GM23248 (cell line): Measurements from ENCODE around the gene EYA3. TPM values are rescaled to one million over a fixed set of nuclear protein-coding genes. Genes with fewer than 3 reads are reported as not detected.

Experiments used
- DNase-seq: peaks from one replicate; pipeline ENCODE4 v3.0.0-alpha.2; 2015
- H2AFZ ChIP-seq: fragments of 200-600 bp; sonication (generic); 2 replicates; pipeline ENCODE4 v1.6.1; 2016; ENCODE audit warnings: antibody characterized with exemption
- H3F3A ChIP-seq: fragments of 200-600 bp; sonication (generic); 2 replicates; pipeline ENCODE4 v1.6.1; 2016; ENCODE audit warnings: mild to moderate bottlenecking, antibody characterized with exemption, mixed run types; ENCODE audit not compliant: insufficient read depth
- H3K27ac ChIP-seq: fragments of 200-600 bp; sonication (generic); 2 replicates; pipeline ENCODE4 v1.5.1; 2016; ENCODE audit warnings: mild to moderate bottlenecking
- H3K27me3 ChIP-seq: fragments of 200-600 bp; sonication (generic); replicated peaks from 2 replicates; pipeline ENCODE4 v1.6.1; 2016; ENCODE audit warnings: mild to moderate bottlenecking; ENCODE audit not compliant: insufficient read depth
- H3K36me3 ChIP-seq: fragments of 200-600 bp; sonication (generic); 2 replicates; pipeline ENCODE4 v1.6.1; 2016; ENCODE audit warnings: low read depth, mild to moderate bottlenecking
- H3K4me1 ChIP-seq: fragments of 200-600 bp; sonication (generic); 2 replicates; pipeline ENCODE4 v1.6.1; 2016; ENCODE audit warnings: mild to moderate bottlenecking; ENCODE audit not compliant: insufficient read depth
- H3K4me2 ChIP-seq: fragments of 200-600 bp; sonication (generic); one replicate; pipeline ENCODE4 v1.6.1; 2016; ENCODE audit warnings: mild to moderate bottlenecking; ENCODE audit not compliant: unreplicated experiment
- H3K4me3 ChIP-seq: fragments of 200-600 bp; sonication (generic); 2 replicates; pipeline ENCODE4 v1.5.1; 2016; ENCODE audit warnings: mild to moderate bottlenecking
- H3K79me2 ChIP-seq: fragments of 200-600 bp; sonication (generic); 2 replicates; pipeline ENCODE4 v1.6.1; 2016; ENCODE audit warnings: mild to moderate bottlenecking; ENCODE audit not compliant: insufficient read depth
- H3K9ac ChIP-seq: fragments of 200-600 bp; sonication (generic); 2 replicates; pipeline ENCODE4 v1.6.1; 2016; ENCODE audit warnings: mild to moderate bottlenecking
- H3K9me2 ChIP-seq: fragments of 200-600 bp; sonication (generic); 2 replicates; pipeline ENCODE4 v1.6.1; 2016; ENCODE audit warnings: mixed run types, mild to moderate bottlenecking, moderate library complexity; ENCODE audit not compliant: insufficient read depth
- H3K9me3 ChIP-seq: fragments of 200-600 bp; sonication (generic); one replicate; pipeline ENCODE4 v1.6.1; 2017; ENCODE audit warnings: low read depth
- H4K20me1 ChIP-seq: fragments of 200-600 bp; sonication (generic); 2 replicates; pipeline ENCODE4 v1.6.0; 2016; ENCODE audit not compliant: insufficient read depth
- EZH2 ChIP-seq: fragments of 200-600 bp; sonication (generic); IDR thresholded peaks from 2 replicates; pipeline ENCODE4 v1.6.1; 2018; ENCODE audit warnings: antibody characterized with exemption, mild to moderate bottlenecking; ENCODE audit not compliant: insufficient read depth, poor library complexity, severe bottlenecking
- EZH2phosphoT487 ChIP-seq: fragments of 200-600 bp; sonication (generic); IDR thresholded peaks from 2 replicates; pipeline ENCODE4 v1.6.1; 2018; ENCODE audit warnings: antibody characterized with exemption, moderate library complexity, mild to moderate bottlenecking, low read depth; ENCODE audit not compliant: insufficient read depth
- WGBS, 2 experiments: methylation state at CpG; one replicate each; pipeline ENCODE4 v1.1.6; 2015 to 2017; ENCODE audit warnings: low lambda C conversion rate in 2 of 2, low coverage in 1 of 2; ENCODE audit errors: missing lambda C conversion rate in 2 of 2; 5-methylcytosine and 5-hydroxymethylcytosine counted together
- in situ Hi-C: fragments of 300-500 bp; cut with MboI; formaldehyde crosslinking; loops from 2 replicates; pipeline ENCODE4 v1.15.0; 2020
- polyA plus RNA-seq: library from polyadenylated mRNA; unstranded; fragments of >200 nt; fragmentation: Nextera tagmentation; extraction: Ambion mirVana; gene quantifications from 2 replicates; pipeline ENCODE4 v1.2.1, GENCODE V29; 2016
- total RNA-seq: library from RNA; depleted of rRNA; stranded (reverse); fragments of >200 nt; shearing (Covaris generic); gene quantifications from 2 replicates; pipeline ENCODE4 v1.2.3, GENCODE V29; 2014

Gene EYA3
- total and polyA plus RNA-seq, 2 experiments from 2014 or later, result 9.1 to 16.9 TPM

- Histone ChIP-seq H4K20me1 (no peaks in the 10 kb centered on the region), H3K9me3 (no peaks in the 10 kb centered on the region), H3K4me2 (no peak overlapping the region), H3K27me3 (no peaks in the 10 kb centered on the region), H3K4me3 (no peak overlapping the region), H3K9ac (no peak overlapping the region), H3K36me3 (no peaks in the 10 kb centered on the region), H3K27ac (no peak overlapping the region), H3K9me2 (no peaks in the 10 kb centered on the region), H3K4me1 (peaks cover 9% of the 10 kb centered on the region), H3K79me2 (no peaks in the 10 kb centered on the region), H3F3A (no peaks in the 10 kb centered on the region; the same call in 1 of the 2 replicates), H2AFZ (peak overlapping the region; percentile 39; the same call in 1 of the 2 replicates)
- DNase-seq, result peak; percentile 90
- WGBS, 2 experiments, result 0 to 6% methylated on average over 1 of the region's 1 CpG
- TF ChIP-seq EZH2phosphoT487 (no peak), EZH2 (no peak)
- in situ Hi-C loops, result no loop called here
Measured at GRCh38 chr1:28129150-28129549, 40.7 kb upstream of the EYA3 start.

GRCh38 chr1:28127617-28128257, 39.3 kb upstream of the EYA3 start:
- Histone ChIP-seq H2AFZ (no peak overlapping the region), H4K20me1 (no peaks in the 10 kb centered on the region), H3K36me3 (no peaks in the 10 kb centered on the region), H3K4me3 (no peak overlapping the region), H3F3A (peaks cover 7% of the 10 kb centered on the region), H3K9me2 (no peaks in the 10 kb centered on the region), H3K27ac (no peak overlapping the region), H3K27me3 (no peaks in the 10 kb centered on the region), H3K79me2 (no peaks in the 10 kb centered on the region), H3K4me2 (no peak overlapping the region), H3K9me3 (no peaks in the 10 kb centered on the region), H3K9ac (no peak overlapping the region), H3K4me1 (peaks cover 23% of the 10 kb centered on the region)
- 72% methylated on average over 3 of the region's 3 CpGs for WGBS, 2 experiments
- no peak for TF ChIP-seq EZH2phosphoT487
- TF ChIP-seq EZH2, result no peak
- no peak for DNase-seq
- in situ Hi-C loops, result no loop called here

GRCh38 chr1:28126783-28127490, 38.5 kb upstream of the EYA3 start:
- H3K4me2 ChIP-seq, result no peak overlapping the region
- H4K20me1 ChIP-seq, result no peaks in the 10 kb centered on the region
- H2AFZ ChIP-seq, result no peak overlapping the region
- H3K4me3 ChIP-seq, result no peak overlapping the region
- no peaks in the 10 kb centered on the region for H3K9me3 ChIP-seq
- TF ChIP-seq EZH2 (no peak), EZH2phosphoT487 (no peak)
- peaks cover 12% of the 10 kb centered on the region for H3F3A ChIP-seq
- H3K9me2 ChIP-seq, result no peaks in the 10 kb centered on the region
- WGBS, 2 experiments, result 70 to 71% methylated on average over 5 of the region's 5 CpGs
- H3K4me1 ChIP-seq, result peaks cover 31% of the 10 kb centered on the region
- no peak overlapping the region for H3K9ac ChIP-seq
- no peak for DNase-seq
- in situ Hi-C loops, result no loop called here
- no peaks in the 10 kb centered on the region for H3K36me3 ChIP-seq
- no peaks in the 10 kb centered on the region for H3K27me3 ChIP-seq
- no peak overlapping the region for H3K27ac ChIP-seq
- no peaks in the 10 kb centered on the region for H3K79me2 ChIP-seq

- Histone ChIP-seq H3K9me3 (no peaks in the 10 kb centered on the region), H3K4me3 (no peak overlapping the region), H3K27me3 (no peaks in the 10 kb centered on the region), H4K20me1 (no peaks in the 10 kb centered on the region), H3K79me2 (no peaks in the 10 kb centered on the region), H3K36me3 (no peaks in the 10 kb centered on the region), H3K9ac (no peak overlapping the region), H3F3A (peaks cover 12% of the 10 kb centered on the region), H3K9me2 (no peaks in the 10 kb centered on the region), H2AFZ (no peak overlapping the region), H3K4me2 (no peak overlapping the region), H3K27ac (no peak overlapping the region), H3K4me1 (peaks cover 32% of the 10 kb centered on the region)
- TF ChIP-seq EZH2 (no peak), EZH2phosphoT487 (no peak)
- DNase-seq, result no peak
- in situ Hi-C loops, result no loop called here
- 36 to 38% methylated on average over 3 of the region's 3 CpGs for WGBS, 2 experiments
Measured at GRCh38 chr1:28126212-28126611, 37.8 kb upstream of the EYA3 start.
